ENCODE measurements around the gene CCL17.
"Not testable (repeated sequence)": the region's sequence is repeated elsewhere in the genome, so short reads cannot be mapped to it uniquely, and the experiment has no call there.

Gene CCL17

DNA sequence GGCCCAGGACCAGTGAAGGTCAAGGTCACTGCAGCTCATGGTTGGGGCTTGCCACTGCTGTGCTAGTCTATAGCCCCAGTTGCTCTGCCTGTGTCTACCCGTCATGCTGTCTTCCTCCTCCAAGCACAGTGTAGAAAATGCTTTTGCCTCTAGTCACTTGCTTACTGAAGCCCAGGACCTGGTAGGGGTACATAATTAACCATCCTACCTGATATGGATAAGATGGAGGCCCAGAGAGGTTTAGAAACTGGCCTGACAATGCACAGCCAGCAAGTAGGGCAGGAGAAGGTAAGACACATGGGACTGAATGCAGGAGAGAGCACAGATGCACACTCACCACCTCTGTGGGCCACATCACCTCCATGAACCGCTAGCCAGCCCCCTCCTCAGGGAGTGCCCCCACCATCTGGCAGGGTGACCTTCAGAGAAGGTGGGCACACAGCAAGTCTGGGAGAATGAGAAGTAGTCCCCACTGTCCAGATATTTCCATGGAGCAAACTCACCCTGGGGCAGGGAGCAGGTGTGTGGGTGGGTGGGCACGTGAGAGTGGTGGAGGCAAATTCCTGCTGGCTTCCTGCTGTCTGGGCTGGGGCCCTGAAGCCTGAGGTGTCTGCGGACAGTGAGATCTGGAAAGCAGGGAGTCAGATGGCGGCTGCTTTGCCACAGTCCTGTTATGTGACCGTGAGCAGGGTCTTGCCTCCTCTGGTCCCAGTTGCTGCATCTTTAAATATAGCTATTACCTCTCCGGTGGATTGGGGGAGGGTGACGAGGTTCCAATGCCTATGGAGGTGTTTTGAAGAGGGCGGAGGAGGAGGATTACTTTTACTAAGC, 31.2 kb upstream of the CCL17 start:
- Mint-ChIP-seq H3K27ac (peak overlapping the region; percentile 33), H3K27me3 (no peaks in the 10 kb centered on the region), H3K4me1 (ENCODE audit: low read depth) (peaks cover 53% of the 10 kb centered on the region), H3K36me3 (ENCODE audit: low read depth) (no peaks in the 10 kb centered on the region), H3K9me3 (no peaks in the 10 kb centered on the region), H3K4me3 (no peak overlapping the region)

DNA sequence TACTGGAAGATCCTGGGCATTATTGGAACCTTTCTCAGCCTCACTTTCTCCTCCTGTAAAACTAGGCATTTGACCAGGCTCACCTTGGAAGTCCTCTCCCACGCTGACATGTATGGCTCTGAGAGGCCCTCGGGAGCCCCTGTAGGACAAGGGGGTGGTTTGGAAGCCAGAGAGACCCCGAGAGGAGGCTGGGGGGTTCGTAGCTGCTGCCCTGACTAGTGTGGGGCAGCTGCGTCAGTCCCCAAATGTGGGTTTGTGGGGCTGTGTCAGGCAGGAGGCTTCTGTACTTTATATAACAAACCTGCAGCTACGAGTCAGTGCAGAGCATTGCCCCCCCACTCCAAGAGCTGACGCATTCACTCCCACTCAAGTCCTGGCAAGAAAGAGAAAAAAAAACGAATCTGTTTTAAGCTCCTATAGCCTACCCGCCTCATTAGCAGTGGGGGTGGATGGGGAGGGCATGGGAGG, 30.5 kb upstream of the CCL17 start:
- no peaks in the 10 kb centered on the region for H3K27me3 Mint-ChIP-seq
- H3K27ac Mint-ChIP-seq: no peak overlapping the region
- H3K4me1 Mint-ChIP-seq (ENCODE audit: low read depth): peaks cover 55% of the 10 kb centered on the region
- H3K36me3 Mint-ChIP-seq (ENCODE audit: low read depth): no peaks in the 10 kb centered on the region
- no peak overlapping the region for H3K4me3 Mint-ChIP-seq
- H3K9me3 Mint-ChIP-seq: no peaks in the 10 kb centered on the region

GRCh38 chr16:57374925-57375465, 29.6 kb upstream of the CCL17 start:
- H3K4me3 Mint-ChIP-seq; H3K36me3 Mint-ChIP-seq (ENCODE audit: low read depth); H3K27me3 Mint-ChIP-seq; H3K9me3 Mint-ChIP-seq; H3K27ac Mint-ChIP-seq: not testable (repeated sequence)
- H3K4me1 Mint-ChIP-seq (ENCODE audit: low read depth): peaks cover 55% of the 10 kb centered on the region

DNA sequence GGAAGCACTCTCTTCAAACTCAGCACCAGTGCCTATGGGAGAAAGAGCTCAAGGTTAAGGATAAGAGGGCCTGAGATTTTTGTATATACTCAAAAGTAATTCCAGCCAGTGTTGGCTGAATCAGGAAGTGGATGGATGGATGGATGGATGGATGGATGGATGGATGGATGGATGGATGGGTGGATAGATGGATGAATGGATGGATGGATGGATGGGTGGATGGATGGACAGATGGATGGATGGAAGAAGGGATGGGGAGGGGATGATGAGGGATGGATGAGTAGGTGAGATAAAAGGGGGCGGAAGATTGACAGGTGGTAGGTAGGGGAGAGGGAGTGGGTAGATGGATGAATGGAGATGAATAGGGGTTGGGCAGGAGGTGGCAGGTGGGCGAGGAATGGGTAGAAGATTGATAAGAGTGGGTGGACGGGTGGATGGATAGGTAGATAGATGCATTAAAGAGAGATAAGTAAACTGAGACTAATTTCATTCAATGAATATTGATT, 28.2 kb upstream of the CCL17 start:
- Mint-ChIP-seq H3K27me3 (no peaks in the 10 kb centered on the region), H3K4me1 (ENCODE audit: low read depth) (peaks cover 63% of the 10 kb centered on the region), H3K4me3 (no peak overlapping the region), H3K9me3 (no peaks in the 10 kb centered on the region), H3K27ac (peak overlapping the region; percentile 84), H3K36me3 (ENCODE audit: low read depth) (no peaks in the 10 kb centered on the region)

DNA sequence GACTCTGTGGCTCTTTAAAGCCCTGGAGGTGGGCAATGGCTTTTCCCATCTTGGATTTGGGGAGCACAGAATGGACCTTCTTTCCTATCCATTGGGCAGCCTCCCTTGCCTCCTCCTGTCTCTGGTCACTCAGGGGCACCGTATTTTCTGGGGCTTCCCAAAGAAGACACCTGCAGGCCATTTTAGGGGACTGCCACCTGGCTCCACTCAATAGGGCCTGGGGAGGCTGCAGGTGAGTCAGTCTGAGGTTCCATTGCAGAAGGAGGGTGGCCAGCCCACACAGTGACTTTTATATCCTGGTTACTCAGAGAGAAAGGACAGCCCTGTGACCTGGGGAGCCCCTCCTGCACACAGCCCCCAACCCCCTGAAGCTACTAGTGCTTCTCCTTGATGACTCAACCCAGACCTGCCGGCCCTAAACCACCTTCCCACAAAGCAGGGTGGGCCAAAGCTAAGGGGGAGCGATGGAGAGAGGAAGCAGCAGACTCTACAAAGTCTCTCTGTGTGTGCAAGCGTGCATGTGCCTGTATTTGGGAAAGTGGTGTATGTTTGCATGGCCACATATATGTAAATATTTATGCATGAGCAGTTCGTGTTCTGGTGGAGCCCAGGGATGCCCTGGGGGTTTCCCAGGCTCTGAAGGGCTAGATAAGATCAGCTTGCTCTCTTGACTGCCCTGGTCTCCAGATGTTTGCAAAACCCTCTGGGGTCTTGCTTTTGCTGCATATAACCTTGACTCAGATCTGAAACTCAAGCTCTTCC, 27.3 kb upstream of the CCL17 start:
- Mint-ChIP-seq H3K9me3 (no peaks in the 10 kb centered on the region), H3K27me3 (no peaks in the 10 kb centered on the region), H3K36me3 (ENCODE audit: low read depth) (no peaks in the 10 kb centered on the region), H3K4me3 (peak overlapping the region; percentile 42), H3K27ac (peak overlapping the region; percentile 84), H3K4me1 (ENCODE audit: low read depth) (peaks cover 68% of the 10 kb centered on the region)

GRCh38 chr16:57379579-57379978, 25.0 kb upstream of the CCL17 start:
- no peaks in the 10 kb centered on the region for H3K9me3 Mint-ChIP-seq
- H3K4me1 Mint-ChIP-seq (ENCODE audit: low read depth): peaks cover 61% of the 10 kb centered on the region
- no peaks in the 10 kb centered on the region for H3K27me3 Mint-ChIP-seq

GRCh38 chr16:57380671-57381462, 23.7 kb upstream of the CCL17 start:
- Mint-ChIP-seq H3K4me3 (no peak overlapping the region), H3K4me1 (ENCODE audit: low read depth) (peaks cover 53% of the 10 kb centered on the region), H3K27ac (peak overlapping the region; percentile 58), H3K36me3 (ENCODE audit: low read depth) (no peaks in the 10 kb centered on the region), H3K27me3 (no peaks in the 10 kb centered on the region), H3K9me3 (no peaks in the 10 kb centered on the region)

More at GRCh38 chr16:57379579-57379978, 25.0 kb upstream of the CCL17 start:
- Mint-ChIP-seq H3K4me3 (no peak overlapping the region), H3K36me3 (ENCODE audit: low read depth) (no peaks in the 10 kb centered on the region), H3K27ac (no peak overlapping the region)

GRCh38 chr16:57381791-57382534, 22.6 kb upstream of the CCL17 start:
- Mint-ChIP-seq H3K9me3 (no peaks in the 10 kb centered on the region), H3K4me1 (ENCODE audit: low read depth) (peaks cover 47% of the 10 kb centered on the region), H3K4me3 (no peak overlapping the region), H3K27ac (no peak overlapping the region), H3K27me3 (no peaks in the 10 kb centered on the region), H3K36me3 (ENCODE audit: low read depth) (no peaks in the 10 kb centered on the region)

DNA sequence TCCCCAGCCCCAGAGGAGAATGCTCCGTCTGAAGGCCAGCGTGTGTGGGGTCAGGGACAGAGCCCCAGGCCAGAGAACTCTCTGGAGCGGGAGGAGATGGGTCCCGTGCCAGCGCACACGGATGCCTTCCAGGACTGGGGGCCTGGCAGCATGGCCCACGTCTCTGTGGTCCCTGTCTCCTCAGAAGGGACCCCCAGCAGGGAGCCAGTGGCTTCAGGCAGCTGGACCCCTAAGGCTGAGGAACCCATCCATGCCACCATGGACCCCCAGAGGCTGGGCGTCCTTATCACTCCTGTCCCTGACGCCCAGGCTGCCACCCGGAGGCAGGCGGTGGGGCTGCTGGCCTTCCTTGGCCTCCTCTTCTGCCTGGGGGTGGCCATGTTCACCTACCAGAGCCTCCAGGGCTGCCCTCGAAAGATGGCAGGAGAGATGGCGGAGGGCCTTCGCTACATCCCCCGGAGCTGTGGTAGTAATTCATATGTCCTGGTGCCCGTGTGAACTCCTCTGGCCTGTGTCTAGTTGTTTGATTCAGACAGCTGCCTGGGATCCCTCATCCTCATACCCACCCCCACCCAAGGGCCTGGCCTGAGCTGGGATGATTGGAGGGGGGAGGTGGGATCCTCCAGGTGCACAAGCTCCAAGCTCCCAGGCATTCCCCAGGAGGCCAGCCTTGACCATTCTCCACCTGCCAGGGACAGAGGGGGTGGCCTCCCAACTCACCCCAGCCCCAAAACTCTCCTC, 21.9 kb upstream of the CCL17 start:
- no peaks in the 10 kb centered on the region for H3K9me3 Mint-ChIP-seq
- H3K4me3 Mint-ChIP-seq: no peak overlapping the region
- H3K27me3 Mint-ChIP-seq: no peaks in the 10 kb centered on the region
- H3K27ac Mint-ChIP-seq: no peak overlapping the region
- H3K36me3 Mint-ChIP-seq (ENCODE audit: low read depth): no peaks in the 10 kb centered on the region
- H3K4me1 Mint-ChIP-seq (ENCODE audit: low read depth): peaks cover 40% of the 10 kb centered on the region

DNA sequence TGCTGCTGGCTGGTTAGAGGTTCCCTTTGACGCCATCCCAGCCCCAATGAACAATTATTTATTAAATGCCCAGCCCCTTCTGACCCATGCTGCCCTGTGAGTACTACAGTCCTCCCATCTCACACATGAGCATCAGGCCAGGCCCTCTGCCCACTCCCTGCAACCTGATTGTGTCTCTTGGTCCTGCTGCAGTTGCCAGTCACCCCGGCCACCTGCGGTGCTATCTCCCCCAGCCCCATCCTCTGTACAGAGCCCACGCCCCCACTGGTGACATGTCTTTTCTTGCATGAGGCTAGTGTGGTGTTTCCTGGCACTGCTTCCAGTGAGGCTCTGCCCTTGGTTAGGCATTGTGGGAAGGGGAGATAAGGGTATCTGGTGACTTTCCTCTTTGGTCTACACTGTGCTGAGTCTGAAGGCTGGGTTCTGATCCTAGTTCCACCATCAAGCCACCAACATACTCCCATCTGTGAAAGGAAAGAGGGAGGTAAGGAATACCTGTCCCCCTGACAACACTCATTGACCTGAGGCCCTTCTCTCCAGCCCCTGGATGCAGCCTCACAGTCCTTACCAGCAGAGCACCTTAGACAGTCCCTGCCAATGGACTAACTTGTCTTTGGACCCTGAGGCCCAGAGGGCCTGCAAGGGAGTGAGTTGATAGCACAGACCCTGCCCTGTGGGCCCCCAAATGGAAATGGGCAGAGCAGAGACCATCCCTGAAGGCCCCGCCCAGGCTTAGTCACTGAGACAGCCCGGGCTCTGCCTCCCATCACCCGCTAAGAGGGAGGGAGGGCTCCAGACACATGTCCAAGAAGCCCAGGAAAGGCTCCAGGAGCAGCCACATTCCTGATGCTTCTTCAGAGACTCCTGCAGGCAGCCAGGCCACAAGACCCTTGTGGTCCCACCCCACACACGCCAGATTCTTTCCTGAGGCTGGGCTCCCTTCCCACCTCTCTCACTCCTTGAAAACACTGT, 21.0 kb upstream of the CCL17 start:
- Mint-ChIP-seq H3K9me3 (no peaks in the 10 kb centered on the region), H3K27ac (peak overlapping the region; percentile 31), H3K4me1 (ENCODE audit: low read depth) (peaks cover 39% of the 10 kb centered on the region), H3K36me3 (ENCODE audit: low read depth) (no peaks in the 10 kb centered on the region), H3K4me3 (no peak overlapping the region), H3K27me3 (peaks cover under 1% of the 10 kb centered on the region)

- H3K9me3 Mint-ChIP-seq: no peaks in the 10 kb centered on the region
- peak overlapping the region; percentile 31 for H3K27ac Mint-ChIP-seq
- H3K4me1 Mint-ChIP-seq (ENCODE audit: low read depth): peaks cover 41% of the 10 kb centered on the region
- no peaks in the 10 kb centered on the region for H3K36me3 Mint-ChIP-seq (ENCODE audit: low read depth)
- H3K27me3 Mint-ChIP-seq: peaks cover 3% of the 10 kb centered on the region
- no peak overlapping the region for H3K4me3 Mint-ChIP-seq
Measured at GRCh38 chr16:57384248-57385070, 20.1 kb upstream of the CCL17 start.

GRCh38 chr16:57385083-57385482, 19.5 kb upstream of the CCL17 start:
- Mint-ChIP-seq H3K4me1 (ENCODE audit: low read depth) (peaks cover 41% of the 10 kb centered on the region), H3K36me3 (ENCODE audit: low read depth) (no peaks in the 10 kb centered on the region), H3K27ac (no peak overlapping the region), H3K27me3 (peaks cover 3% of the 10 kb centered on the region), H3K9me3 (no peaks in the 10 kb centered on the region), H3K4me3 (no peak overlapping the region)
